HG03039 (cell line): Measurements from ENCODE around the gene KRTAP21-3.
"Not testable (repeated sequence)": the region's sequence is repeated elsewhere in the genome, so short reads cannot be mapped to it uniquely, and the experiment has no call there.

Experiments
- ATAC-seq: cut with Tn5 transposase; IDR thresholded peaks from one replicate; pipeline ENCODE4 v1.9.1; 2021; ENCODE audit warnings: mild to moderate bottlenecking, moderate library complexity; ENCODE audit not compliant: unreplicated experiment

KRTAP21-3 gene

GRCh38 chr21:30718239-30718909 lies at the start of gene KRTAP21-3:
KRTAP21-3 (minus strand) TSS chr21:30718777; CDS start chr21:30718759, 18 bp downstream.
- no peak for ATAC-seq

GRCh38 chr21:30760776-30761175 lies 42.2 kb upstream of the KRTAP21-3 start:
- ATAC-seq, result no peak

DNA sequence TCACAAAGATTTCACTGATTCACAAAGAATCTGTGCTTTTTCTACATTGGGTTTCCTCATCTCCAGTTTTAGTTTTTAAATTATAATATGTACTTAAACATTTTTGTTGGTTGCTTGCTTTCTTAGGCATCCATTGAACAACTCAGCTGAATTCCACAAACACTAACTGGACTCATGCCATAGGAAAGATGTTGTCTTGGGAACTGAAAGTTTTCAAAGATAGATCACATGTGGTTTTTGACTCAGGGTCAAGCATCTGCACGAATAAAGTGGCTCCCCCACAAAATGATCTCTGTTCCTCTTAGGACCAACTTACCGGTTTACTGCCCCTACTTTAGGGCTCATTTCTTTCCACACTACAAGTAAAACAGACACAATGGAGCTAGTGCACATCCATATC lies 39.7 kb upstream of the KRTAP21-3 start:
- no peak for ATAC-seq

DNA sequence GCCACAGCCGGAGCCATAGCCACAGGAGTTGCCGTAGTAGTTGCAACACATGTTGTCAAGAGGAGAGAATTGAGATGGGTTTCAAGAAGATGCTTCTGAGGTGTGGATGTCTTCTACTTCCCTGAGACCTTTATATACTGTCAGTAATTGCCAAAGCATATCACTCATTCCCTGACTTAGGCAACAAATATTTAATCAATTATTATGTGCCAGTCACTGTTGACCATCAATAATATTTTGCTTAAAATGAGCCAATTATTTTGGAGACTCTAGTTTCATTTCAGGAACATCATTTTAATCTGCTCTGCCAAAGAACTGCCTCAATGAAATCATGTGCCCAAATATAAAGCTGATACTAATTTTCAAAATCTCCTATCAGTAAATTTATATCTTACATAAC lies 36.8 kb upstream of the KRTAP21-3 start, which contains the start of gene KRTAP21-1:
Gene KRTAP21-1 (minus strand): TSS at position 101 of the 400 bp plus-strand sequence. CDS start 50 bp downstream, at position 51.
- ATAC-seq, result not testable (repeated sequence)

DNA sequence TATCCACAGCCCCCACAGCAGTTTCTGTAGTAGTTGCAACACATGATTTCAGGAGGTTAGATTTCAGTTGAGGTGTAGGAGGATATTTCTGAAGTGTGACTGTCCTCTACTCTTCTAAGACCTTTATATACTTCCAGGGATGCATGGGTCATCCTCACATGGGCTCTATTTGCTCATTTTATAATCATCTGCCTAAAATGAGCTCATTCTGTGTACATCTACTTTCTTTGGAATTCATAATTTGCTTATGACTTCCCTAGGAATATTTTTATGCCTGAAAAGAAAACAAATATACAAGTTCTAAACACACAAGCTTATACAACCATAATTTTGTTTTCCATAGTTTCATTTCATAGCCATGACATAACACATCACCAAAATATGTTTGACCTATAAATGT lies 28.6 kb upstream of the KRTAP21-3 start, which contains the start of gene KRTAP21-2:
Gene KRTAP21-2 (minus strand): TSS at position 101 of the 400 bp plus-strand sequence. CDS start 57 bp downstream, at position 44.
- no peak for ATAC-seq

DNA sequence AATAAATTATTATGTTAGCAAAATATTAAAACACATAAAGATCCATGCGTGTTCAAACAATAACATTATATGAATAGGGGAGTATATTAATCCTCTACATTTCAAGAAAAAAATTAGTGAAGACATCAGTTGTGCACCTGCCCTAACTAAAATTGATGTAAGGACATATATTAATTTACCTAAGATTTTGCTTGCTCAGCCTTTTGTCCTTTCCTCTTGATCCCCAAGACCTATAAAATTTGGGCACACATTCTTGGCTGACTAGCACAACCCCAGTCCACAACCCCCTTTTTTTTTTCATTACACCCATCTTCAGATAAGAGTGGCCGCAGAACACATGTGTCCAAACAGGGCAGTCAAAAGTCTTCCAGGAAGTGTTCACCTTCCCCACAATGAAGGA lies 21.9 kb upstream of the KRTAP21-3 start:
- no peak for ATAC-seq

DNA sequence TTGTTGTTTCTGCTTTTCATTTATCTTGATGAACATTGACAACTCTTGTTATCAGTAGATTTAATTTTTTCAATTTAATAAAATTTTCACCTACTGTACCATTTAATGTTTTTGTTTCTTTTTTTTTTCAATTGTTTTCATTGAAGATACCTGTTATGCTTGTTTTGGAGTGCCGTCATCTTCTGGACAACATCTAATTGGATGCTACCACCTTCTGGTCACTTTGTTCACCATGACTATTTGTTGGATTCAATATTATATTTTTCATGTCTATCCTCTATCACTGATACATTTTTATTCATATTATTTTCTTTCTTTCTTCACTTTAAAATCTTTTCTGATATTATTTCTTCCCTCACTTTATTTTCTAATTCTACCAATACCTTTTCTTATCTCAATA lies 14.4 kb upstream of the KRTAP21-3 start:
- ATAC-seq, result no peak

- no peak for ATAC-seq
Observed at GRCh38 chr21:30726726-30727125, 8.1 kb upstream of the KRTAP21-3 start.

- no peak for ATAC-seq
Observed at GRCh38 chr21:30719401-30719800, 824 bp upstream of the KRTAP21-3 start.

GRCh38 chr21:30717105-30717504 lies 1.5 kb downstream of the KRTAP21-3 start:
- no peak for ATAC-seq

DNA sequence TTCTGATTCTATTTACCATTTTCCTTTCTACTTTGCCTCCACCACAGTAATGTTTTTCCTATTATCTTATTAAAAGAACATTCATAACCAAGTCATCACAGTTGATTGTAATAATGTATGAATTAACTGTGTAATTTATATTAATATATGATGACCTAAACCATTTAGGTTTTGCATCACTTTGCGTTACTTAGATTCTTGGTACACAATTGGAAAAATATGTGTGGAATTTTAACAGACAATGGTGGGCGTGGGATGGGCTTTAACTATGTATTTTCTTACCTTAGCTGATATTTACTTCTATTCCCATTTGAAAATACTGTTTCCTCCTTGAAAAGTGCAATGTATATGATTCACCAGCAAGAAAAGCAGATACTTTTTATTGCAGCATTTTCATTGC lies 3.6 kb downstream of the KRTAP21-3 start:
- no peak for ATAC-seq

DNA sequence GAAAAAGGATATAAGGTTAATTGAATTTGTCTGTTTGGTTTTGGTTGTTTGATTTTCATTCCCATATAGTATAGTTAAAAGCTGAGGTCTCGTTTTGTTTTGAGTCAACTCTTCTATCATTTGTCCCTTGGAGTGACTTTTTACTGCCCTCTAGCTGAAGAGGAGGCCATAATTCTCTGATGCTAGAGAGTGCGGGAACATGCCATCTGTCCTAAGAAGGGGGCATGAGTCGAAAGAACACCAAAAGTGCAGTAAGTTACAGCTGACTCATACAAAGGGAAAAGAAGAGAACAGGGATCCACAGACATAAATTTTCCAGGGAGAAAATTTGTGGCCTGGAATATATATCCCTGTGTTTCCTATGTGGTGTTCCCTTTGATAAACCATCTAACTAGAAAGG lies 4.1 kb downstream of the KRTAP21-3 start:
- no peak for ATAC-seq

DNA sequence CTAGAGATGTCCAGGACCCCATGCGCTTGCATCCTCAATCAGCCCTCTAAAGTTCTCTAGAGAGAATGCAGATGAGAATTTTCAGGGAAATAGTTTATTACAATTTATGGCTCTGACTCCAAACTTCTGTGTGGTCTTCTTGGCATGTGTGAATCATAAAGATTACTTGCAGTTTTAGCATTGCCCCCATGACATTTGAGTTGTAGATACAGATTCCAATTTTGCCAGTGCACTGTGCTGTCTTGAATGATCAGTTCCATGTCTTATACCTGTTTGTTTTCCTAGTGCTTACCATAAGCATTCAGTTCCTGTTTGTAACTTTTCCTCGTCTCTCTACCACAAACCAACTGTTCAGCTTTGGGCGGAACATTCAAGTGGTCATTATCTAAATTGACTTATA lies 4.8 kb downstream of the KRTAP21-3 start:
- no peak for ATAC-seq

GRCh38 chr21:30710499-30710898 lies 8.1 kb downstream of the KRTAP21-3 start:
- no peak for ATAC-seq

DNA sequence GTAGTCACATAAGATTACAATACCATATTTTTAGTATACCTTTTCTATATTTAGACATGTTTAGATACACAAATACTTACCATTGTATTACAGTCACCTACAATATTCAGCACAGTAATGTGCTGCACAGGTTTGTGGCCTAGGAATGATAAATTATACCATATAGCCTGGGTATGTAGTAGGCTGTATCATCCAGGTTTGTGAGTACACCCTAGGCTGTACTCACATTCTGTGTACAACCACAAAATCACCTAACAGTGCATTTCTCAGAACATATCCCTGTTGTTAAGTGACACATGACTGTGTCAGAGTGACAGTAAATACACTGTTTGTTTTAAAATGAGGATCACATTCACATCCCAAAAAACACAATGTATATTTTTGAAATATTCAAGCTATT lies 11.2 kb downstream of the KRTAP21-3 start:
- ATAC-seq, result no peak

DNA sequence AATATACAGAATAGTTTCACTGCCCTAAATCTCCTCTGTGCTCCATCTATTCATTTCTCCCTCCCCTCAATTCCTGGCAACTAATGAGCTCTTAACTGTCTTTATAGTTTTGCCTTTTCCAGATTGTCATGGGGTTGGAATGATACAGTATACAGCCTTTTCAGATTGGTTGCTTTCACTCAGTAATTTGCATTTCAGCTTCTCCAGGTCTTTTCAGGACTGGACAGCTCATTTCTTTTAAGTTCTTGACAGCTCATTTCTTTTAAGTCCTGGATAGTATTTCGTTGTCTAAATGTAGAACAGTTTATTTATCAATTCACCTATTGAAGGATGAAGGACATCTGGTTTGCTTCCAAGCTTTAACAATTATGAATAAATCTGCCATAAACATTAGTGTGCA lies 22.6 kb downstream of the KRTAP21-3 start:
- ATAC-seq, result no peak

- no peak for ATAC-seq
Observed at GRCh38 chr21:30689822-30690221, 28.8 kb downstream of the KRTAP21-3 start.

GRCh38 chr21:30684506-30684905 lies 34.1 kb downstream of the KRTAP21-3 start:
- ATAC-seq, result no peak

DNA sequence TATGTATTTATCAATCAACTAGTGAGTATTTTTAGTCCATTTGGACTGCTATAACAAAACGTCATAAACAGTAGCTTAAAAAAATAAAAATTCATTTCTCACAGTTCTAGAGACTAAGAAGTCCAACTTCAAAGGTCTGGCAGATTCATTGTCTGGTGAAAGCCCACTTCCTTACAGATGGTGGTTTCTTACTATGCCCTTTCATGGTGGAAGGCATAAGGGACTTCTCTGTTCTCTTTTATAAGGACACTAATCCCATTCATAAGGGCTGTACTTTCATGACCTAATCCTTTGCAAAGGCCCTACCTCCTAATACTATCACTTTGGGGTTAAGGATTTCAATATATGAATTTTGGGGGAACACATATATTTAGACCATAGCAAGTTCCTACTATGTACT lies 38.0 kb downstream of the KRTAP21-3 start:
- no peak for ATAC-seq

DNA sequence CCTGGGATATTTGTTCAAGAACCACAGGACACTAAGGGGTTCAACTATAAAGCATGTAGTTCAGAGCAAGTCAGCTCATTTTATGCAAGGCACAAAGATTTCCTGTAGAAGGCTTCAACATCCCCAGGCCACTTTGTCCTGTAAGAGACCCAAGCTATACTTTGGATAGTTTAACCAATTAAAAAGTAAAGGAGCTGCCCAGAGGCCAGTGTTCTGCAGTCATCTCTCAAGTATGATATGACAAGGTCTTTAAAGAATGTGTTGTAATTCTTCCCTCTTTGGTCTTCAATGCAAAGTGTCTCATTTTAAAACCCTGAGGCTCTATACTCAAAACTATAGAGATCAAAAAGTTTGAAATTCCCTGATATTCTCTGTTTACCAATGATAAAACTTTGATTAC lies 41.8 kb downstream of the KRTAP21-3 start:
- ATAC-seq, result no peak

DNA sequence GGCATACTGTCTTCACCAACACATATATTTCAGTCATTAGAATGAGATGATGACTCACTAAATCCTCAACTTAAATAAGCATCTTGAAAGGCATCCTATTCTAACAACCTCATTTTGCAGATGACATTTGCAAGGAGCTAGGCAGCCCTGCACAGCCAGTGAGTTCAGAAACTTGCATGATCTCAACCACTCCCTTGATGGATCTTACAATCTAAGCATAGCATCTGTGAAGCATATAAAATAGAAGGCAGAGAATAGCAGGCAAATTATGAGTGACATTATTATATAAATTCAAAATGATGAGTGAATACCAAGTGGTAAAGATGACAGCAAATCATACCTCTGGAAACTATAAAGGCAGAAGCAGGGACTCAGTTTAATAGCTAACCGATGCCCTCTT lies 44.3 kb downstream of the KRTAP21-3 start:
- ATAC-seq, result no peak

DNA sequence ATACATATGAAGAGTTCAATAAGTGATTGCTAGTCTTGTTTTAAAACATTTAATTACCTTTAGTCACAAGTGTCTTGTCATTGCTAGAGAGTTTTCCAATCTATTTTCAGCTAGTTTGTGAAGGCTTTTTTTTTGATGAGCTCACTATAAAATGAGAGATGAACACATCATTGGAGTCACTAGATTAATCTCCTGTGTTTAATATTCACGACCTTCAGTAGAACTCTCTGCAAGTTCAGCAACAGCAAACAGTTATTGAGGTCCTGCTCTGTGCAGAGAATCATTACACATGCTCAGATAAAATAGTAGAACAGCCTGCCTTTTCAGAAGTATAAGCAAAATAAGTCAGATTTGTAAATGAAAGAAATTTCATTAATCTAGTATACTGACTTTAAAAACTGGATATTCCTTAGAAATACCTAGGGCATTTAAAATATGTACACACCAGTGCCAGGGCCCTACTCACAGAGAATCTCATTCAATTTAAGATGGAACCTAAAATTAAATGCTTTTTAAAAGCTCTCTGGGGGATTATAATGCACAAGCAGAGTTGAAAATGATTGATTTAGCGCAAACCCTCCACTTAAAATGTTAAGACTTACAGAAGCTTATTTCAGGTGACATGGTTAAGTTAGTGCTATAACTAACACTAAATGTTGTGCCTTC lies 45.5 kb downstream of the KRTAP21-3 start:
- no peak for ATAC-seq
